ES-I3 (cell line): ENCODE results near the gene ARHGEF12.
A peak's percentile ranks its signal among the peaks of the same experiment; 100 is the strongest.

Source experiments
- H3K36me3 ChIP-seq: 2 replicates; pipeline ENCODE4 v1.6.1; 2013; ENCODE audit warnings: mild to moderate bottlenecking, low read length, control low read depth, moderate library complexity; ENCODE audit not compliant: insufficient read depth
- H3K4me1 ChIP-seq: 2 replicates; pipeline ENCODE4 v1.6.1; 2013; ENCODE audit warnings: mild to moderate bottlenecking, control low read depth, low read length; ENCODE audit not compliant: insufficient read depth
- H3K9ac ChIP-seq: 2 replicates; pipeline ENCODE4 v1.6.1; 2013; ENCODE audit warnings: low read depth, mild to moderate bottlenecking, low read length, moderate library complexity
- H3K9me3 ChIP-seq: 2 replicates; pipeline ENCODE4 v1.6.1; 2013; ENCODE audit warnings: mild to moderate bottlenecking, low read length, moderate library complexity; ENCODE audit not compliant: control insufficient read depth, insufficient read depth

The ARHGEF12 gene

GRCh38 chr11:120329556-120329955 lies 6.7 kb upstream of the ARHGEF12 start:
- Histone ChIP-seq H3K9me3 (no peaks in the 10 kb centered on the region), H3K9ac (no peak overlapping the region), H3K4me1 (peaks cover 9% of the 10 kb centered on the region; the same call in 1 of the 2 replicates), H3K36me3 (0 out of 2 replicates have a peak, but pooled peaks cover 3% of the 10 kb centered on the region)

DNA sequence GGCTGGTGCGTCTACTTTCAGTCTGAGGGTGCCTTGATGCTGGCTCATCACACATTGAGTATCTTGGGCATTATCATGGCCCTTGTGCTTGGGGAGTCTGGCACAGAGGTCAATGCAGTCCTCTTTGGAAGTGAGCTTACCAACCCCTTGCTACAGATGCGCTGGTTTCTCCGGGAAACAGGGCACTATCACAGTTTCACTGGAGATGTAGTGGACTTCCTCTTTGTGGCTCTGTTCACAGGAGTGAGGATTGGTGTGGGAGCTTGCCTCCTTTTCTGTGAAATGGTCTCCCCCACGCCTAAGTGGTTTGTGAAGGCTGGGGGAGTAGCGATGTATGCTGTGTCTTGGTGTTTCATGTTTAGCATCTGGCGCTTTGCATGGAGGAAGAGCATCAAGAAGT lies 6.2 kb upstream of the ARHGEF12 start:
- H3K36me3 ChIP-seq: 0 out of 2 replicates have a peak, but pooled peaks cover 3% of the 10 kb centered on the region
- H3K9ac ChIP-seq: no peak overlapping the region
- H3K9me3 ChIP-seq: no peaks in the 10 kb centered on the region
- H3K4me1 ChIP-seq: peaks cover 9% of the 10 kb centered on the region; the same call in 1 of the 2 replicates

DNA sequence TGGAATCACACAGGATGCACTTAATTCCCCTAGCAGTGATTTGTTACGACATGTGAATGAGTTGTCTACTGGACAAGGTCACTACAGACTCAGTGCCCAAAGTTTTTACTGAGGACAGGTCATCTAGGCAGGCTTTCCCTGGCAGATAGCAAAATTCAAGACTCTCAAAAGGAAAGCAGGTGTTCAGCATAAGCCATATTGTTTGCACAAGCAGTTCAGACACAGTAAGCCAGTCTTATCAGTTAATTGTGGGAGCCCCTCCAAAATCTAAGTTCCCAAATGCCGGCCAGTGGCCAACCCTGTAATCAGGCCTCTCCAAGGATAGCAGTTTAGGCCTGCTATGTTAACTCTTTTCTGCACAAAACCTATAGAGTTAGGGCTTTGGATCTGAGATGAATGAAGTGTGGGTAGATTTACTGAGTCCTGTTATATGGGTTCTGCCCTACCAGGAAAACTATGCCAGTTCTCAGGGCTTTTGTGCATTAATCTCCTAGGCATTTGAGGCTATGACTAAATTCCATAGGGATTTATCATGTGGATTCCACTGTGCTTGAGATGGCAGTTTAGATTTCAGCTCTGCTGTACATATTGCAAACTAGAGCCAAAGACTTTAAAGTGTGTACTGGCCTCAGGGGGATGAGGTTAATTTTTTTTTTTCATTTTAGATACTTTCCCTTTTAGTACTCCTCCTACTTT lies 4.8 kb upstream of the ARHGEF12 start:
- Histone ChIP-seq H3K9ac (no peak overlapping the region), H3K9me3 (no peaks in the 10 kb centered on the region), H3K36me3 (0 out of 2 replicates have a peak, but pooled peaks cover 3% of the 10 kb centered on the region), H3K4me1 (0 out of 2 replicates have a peak, but pooled peaks cover 4% of the 10 kb centered on the region)

- H3K9ac ChIP-seq: no peak overlapping the region
- H3K36me3 ChIP-seq: 0 out of 2 replicates have a peak, but pooled peaks cover 3% of the 10 kb centered on the region
- no peaks in the 10 kb centered on the region for H3K4me1 ChIP-seq
- no peaks in the 10 kb centered on the region for H3K9me3 ChIP-seq
These were observed 3.1 kb upstream of the ARHGEF12 start for GRCh38 chr11:120332822-120333716.

DNA sequence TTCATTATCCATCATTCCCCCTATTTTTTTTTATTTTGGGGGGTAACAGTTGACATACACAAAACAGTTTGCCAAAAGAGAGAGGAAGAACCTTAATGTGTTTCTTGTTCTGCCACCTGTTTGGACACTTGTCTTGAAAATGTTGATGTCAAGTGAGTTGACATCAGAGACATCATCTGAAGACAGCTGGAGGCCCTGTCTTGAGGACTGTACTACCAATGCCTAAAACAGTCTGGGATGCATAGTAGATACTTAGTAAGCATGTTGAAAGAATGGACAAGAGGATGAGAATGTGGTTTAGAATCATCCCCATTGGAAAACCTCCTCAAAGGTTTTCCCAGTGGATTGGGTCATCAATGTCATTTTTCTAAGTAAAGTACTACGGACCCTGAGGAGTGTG lies 2.4 kb upstream of the ARHGEF12 start:
- Histone ChIP-seq H3K9me3 (no peaks in the 10 kb centered on the region), H3K36me3 (0 out of 2 replicates have a peak, but pooled peaks cover 3% of the 10 kb centered on the region), H3K9ac (no peak overlapping the region), H3K4me1 (no peaks in the 10 kb centered on the region)

DNA sequence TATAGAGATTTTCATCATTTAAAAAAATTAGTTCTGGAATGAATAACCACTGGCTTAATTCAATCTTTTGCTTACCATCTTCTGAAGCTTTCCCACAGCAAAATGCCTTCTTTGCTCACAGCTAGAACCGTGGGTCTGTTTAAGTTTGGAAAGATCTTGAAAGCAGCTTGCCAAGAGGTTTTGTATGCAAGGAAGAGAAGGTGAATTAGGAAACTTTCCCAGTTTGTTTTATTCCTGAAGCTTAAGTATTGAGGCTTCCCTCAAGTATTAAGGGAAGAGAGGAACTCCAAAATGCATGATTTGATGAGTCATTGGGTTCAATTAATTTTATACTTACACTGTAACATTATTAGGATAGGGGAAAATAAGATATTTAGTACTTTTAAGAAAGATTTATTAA lies 1.9 kb upstream of the ARHGEF12 start:
- H3K4me1 ChIP-seq: peaks cover 2% of the 10 kb centered on the region; the same call in 1 of the 2 replicates
- 0 out of 2 replicates have a peak, but pooled peaks cover 3% of the 10 kb centered on the region for H3K36me3 ChIP-seq
- H3K9ac ChIP-seq: no peak overlapping the region
- H3K9me3 ChIP-seq: no peaks in the 10 kb centered on the region

DNA sequence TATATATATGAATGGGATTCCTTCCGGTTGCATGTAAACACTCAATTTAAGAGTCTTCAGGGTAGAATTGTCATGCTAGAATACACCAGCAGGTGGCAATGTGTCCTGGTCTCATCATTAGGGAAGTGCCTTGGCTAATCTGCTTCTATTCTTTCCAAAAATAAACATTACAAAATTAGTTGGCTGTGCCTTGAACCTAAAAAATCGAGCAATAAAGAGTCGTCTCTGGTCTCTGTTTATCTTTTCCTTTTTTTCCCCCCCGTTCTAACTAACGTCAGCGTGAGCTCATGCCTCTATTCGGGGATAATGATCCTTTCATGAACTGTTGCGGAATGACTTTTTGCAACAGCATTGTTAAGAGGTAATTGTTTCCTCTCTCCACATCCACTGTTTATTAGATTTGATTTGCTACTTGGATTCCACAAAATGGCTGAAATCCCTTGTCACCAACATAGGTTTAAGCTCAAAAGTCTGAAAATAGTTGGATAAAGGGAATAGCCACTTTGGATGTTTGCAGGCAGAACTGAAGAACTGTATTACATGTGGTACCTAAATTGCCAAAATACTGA lies 1.2 kb upstream of the ARHGEF12 start:
- Histone ChIP-seq H3K9me3 (no peaks in the 10 kb centered on the region), H3K9ac (peak overlapping the region; percentile 97), H3K4me1 (peaks cover 5% of the 10 kb centered on the region; the same call in 1 of the 2 replicates), H3K36me3 (0 out of 2 replicates have a peak, but pooled peaks cover 2% of the 10 kb centered on the region)

DNA sequence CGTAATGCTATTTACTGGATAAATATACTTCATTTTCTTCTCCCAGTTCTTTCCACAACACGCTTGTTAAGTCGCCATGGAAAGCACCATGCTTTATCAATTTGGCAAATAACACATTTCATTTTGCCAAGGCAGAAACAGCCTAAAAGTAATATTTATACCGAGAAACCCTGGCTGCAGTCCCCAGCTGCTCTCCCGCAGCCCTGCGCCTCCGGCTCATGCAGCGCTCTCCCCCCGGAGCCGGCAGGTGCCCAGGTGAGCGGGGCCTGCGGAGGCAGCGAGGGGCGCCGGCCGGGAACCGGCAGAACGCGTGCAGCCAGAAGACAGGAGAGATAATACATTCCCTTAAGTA lies 681 bp upstream of the ARHGEF12 start:
- Histone ChIP-seq H3K9ac (peak overlapping the region; percentile 97), H3K4me1 (peaks cover 5% of the 10 kb centered on the region; the same call in 1 of the 2 replicates), H3K36me3 (no peaks in the 10 kb centered on the region), H3K9me3 (no peaks in the 10 kb centered on the region)

GRCh38 chr11:120336641-120337354 lies 585 bp downstream of the ARHGEF12 start:
- H3K9me3 ChIP-seq: no peaks in the 10 kb centered on the region
- peaks cover 5% of the 10 kb centered on the region; the same call in 1 of the 2 replicates for H3K4me1 ChIP-seq
- no peaks in the 10 kb centered on the region for H3K36me3 ChIP-seq
- H3K9ac ChIP-seq: peak overlapping the region; percentile 97

DNA sequence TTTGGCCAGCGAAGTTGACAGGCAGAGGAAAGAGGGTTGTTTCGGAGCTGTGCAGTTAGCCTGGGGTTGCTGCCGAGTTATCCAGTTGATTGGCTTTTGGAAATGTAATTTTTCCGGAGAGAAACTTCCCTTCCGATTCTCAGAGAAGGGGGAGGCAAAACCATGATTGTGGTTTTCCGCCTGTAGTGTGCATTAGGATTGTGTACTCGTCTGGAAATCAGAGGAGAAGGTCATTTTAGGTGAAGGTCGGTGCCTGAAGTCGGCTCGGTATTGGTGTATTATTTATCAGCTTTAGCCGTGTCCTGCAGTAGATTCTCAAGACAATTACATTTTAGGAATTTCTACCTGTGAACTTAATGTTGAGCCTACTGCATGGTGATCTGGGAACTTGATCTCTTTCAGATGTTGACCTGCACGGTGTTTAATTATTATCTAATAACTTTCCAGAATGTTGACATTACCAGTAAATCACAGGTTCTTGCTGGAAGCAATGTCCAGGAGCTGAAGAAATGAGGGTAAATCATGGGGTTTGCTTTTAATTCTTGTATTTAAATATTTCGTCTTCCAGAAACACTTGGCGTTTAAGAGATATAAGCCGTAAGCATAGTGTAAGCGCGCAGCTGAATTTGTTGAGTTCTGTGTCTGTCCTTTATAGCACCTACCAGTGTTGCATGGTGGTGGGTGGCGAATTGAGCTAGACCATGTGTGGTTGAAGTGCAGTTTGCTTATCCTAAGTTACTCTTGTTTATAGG lies 1.3 kb downstream of the ARHGEF12 start:
- Histone ChIP-seq H3K9me3 (no peaks in the 10 kb centered on the region), H3K9ac (peak overlapping the region; percentile 97), H3K36me3 (no peaks in the 10 kb centered on the region), H3K4me1 (peaks cover 5% of the 10 kb centered on the region)

GRCh38 chr11:120338107-120338933 lies 2.1 kb downstream of the ARHGEF12 start:
- Histone ChIP-seq H3K4me1 (peaks cover 7% of the 10 kb centered on the region), H3K9ac (peak overlapping the region; percentile 97), H3K36me3 (no peaks in the 10 kb centered on the region), H3K9me3 (no peaks in the 10 kb centered on the region)

- Histone ChIP-seq H3K4me1 (peaks cover 12% of the 10 kb centered on the region), H3K36me3 (no peaks in the 10 kb centered on the region), H3K9ac (peak overlapping the region; percentile 19; the same call in 1 of the 2 replicates), H3K9me3 (no peaks in the 10 kb centered on the region)
These were observed 3.2 kb downstream of the ARHGEF12 start for GRCh38 chr11:120339394-120339890.
